GM19351 (cell line): Measurements from ENCODE around the gene MMP11.
A peak's percentile ranks its signal among the peaks of the same experiment; 100 is the strongest.

Experiments
- ATAC-seq: cut with Tn5 transposase; IDR thresholded peaks from one replicate; pipeline ENCODE4 v1.9.1; 2021; ENCODE audit warnings: mild to moderate bottlenecking, moderate library complexity; ENCODE audit not compliant: unreplicated experiment

The MMP11 gene

DNA sequence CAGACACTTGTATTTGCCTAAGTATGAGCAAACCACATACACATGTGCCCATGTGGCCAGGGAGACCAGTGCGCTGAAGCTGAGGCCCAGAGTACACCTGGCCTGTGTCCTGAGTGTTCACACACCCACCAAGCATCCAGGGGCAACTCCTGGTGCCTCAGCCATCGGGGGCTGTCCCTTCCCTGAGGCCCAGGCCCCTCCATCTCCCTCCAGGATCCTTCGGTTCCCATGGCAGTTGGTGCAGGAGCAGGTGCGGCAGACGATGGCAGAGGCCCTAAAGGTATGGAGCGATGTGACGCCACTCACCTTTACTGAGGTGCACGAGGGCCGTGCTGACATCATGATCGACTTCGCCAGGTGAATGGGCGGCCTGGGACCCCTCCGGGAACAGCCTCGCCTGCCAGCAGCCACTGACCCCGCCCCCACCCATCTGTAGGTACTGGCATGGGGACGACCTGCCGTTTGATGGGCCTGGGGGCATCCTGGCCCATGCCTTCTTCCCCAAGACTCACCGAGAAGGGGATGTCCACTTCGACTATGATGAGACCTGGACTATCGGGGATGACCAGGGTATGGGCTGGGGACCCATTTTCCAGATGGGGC lies 7.6 kb downstream of the MMP11 start:
- ATAC-seq: no peak

- no peak for ATAC-seq
Observed at GRCh38 chr22:23781065-23781464, 8.4 kb downstream of the MMP11 start.

DNA sequence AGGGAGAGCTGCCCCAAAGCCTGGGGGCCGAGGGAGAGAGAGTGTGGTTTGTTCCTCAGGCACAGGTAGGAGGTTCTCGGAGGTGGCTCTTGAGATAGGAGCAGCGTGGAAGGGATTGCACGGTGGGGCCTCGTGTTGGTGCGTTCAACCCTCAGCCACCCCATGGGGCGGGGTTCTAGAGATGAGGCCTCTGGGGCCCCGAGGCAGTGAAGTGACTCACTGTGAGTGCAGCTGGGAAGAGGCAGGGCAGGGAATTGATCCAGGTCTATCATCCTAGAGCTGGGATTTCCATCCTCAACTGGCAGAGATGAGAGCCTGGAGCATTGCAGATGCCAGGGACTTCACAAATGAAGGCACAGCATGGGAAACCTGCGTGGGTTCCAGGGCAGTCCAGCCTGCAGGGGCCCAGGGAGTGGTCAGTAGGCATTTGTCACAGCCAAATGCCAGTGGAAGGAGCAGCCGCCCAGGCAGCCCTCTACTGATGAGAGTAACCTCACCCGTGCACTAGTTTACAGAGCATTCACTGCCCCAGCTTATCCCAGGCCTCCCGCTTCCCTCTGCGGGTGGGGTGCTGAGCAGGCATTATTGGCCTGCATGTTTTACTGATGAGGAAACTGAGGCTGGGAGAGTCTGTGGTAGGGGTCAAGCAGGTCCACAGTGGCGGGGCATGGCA lies 9.0 kb downstream of the MMP11 start:
- no peak for ATAC-seq

GRCh38 chr22:23782252-23782651 lies 9.6 kb downstream of the MMP11 start:
- no peak for ATAC-seq

GRCh38 chr22:23782703-23783102 lies 10.1 kb downstream of the MMP11 start:
- no peak for ATAC-seq

- no peak for ATAC-seq
Observed at GRCh38 chr22:23783265-23784150, 10.9 kb downstream of the MMP11 start.

DNA sequence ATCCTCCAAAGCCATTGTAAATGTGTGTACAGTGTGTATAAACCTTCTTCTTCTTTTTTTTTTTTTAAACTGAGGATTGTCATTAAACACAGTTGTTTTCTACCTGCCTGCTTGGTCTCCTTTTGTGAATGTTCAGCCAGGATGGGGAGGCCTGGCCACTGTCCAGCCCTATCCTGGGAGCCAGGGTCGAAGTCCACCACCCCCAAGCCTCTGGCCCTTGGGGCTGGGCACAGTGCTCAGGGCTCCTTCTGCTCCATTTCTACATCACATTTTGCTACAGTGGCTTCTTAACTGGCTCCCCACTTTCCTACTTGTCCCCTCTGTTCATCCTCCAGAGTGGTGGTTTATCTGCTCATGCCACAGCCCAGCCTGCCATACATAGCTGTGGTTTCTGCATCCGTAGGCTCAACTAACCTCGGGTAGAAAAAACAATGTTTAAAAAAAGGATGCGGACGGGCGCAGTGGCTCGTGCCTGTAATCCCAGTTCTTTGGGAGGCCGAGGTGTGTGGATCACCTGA lies 11.6 kb downstream of the MMP11 start:
- no peak for ATAC-seq

DNA sequence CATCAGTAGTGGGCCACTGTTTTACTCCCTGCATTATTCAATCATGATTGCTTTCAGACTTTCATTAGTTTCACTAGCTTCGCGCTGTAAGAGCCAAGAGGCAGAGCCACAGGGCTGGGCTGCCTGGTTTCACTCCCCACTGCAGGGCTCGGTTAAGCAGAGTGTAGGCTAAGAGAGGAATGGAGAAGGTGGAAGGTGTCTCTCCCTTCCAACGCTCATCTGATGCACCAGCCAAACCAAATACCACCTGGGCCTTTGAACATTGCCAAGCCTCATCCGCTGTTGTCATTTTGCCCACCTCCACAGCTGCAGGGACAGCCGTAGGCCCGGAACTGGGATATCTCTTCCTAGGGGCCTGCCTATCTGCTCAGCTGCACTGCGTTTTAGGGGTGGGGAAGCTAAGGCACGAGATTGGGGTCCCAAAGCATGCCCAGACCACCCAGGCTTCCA lies 13.6 kb downstream of the MMP11 start:
- no peak for ATAC-seq

GRCh38 chr22:23786752-23787599 lies 14.3 kb downstream of the MMP11 start, which contains the start of gene SMARCB1:
Gene SMARCB1, plus strand, starts transcription at chr22:23786966. Its CDS starts 204 bp downstream, at chr22:23787170.
- ATAC-seq: peak; percentile 66

DNA sequence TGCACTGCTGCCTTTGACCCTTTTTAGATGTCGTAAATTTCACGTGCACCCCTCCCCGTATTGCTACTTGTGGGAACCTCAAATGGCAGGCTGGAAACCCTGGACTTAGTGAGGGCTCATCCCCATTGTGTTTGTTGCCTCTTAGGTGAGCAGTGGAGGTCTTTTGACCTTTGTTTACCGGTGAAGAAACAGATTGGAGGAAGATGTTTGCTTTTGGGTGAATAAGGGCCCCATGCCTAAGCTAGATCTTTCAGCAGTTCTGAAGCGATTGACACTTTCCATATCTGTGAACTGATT lies 14.9 kb downstream of the MMP11 start:
- peak; percentile 20 for ATAC-seq

DNA sequence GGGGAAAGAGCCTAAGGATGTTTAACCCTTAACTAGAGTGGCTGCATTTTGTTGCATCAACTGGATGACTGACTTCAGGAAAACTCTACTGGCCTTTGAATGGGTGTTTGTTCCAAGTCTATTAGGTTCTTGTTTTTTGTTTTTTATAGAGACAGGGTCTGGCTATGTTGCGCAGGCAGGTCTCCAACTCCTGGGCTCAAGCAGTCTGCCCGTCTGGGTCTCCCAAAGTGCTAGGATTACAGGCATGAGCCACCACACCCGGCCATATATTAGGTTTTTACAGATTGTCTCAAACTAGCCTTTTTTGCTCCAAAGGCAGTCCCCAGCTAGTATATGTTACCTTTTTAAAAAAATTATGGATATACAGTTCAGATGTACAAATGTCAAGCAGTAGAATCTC lies 15.3 kb downstream of the MMP11 start:
- ATAC-seq: no peak

DNA sequence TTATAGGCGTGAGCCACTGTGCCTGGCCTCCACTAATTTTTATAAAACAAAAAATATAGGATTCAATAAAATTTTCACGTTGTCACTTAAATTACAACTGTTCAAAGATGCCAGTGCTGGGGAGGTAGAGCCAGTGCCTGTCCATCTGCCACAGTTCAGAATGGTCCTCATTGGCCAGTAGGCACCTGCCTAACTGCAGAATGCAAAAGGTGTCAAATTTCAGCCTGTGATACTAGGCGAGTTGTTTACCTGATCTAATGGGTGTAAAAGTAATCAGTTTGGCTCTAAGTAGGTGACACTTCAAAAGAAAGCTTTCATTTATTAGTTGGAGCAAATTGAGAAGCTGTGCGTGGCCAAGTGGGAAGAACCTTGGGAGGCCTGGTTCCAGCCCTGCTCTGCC lies 16.5 kb downstream of the MMP11 start:
- no peak for ATAC-seq

- no peak for ATAC-seq
Observed at GRCh38 chr22:23789638-23790037, 17.0 kb downstream of the MMP11 start.

- ATAC-seq: no peak
Observed at GRCh38 chr22:23790819-23791737, 18.4 kb downstream of the MMP11 start.

- ATAC-seq: no peak
Observed at GRCh38 chr22:23791738-23792645, 19.3 kb downstream of the MMP11 start.

DNA sequence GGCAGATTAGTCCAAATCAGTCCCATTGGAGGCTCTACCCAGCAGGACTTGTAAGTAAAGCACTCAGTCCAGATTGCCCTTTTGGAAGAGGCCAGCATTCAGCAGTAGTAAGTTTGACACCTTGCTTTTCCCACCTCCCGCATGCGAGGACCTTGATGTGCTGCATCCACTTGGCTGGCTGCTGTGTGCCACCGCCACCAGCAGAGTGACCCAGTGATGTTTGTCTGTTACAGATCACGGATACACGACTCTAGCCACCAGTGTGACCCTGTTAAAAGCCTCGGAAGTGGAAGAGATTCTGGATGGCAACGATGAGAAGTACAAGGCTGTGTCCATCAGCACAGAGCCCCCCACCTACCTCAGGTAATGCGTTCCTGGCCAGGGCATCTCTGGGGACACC lies 20.7 kb downstream of the MMP11 start:
- ATAC-seq: no peak

- no peak for ATAC-seq
Observed at GRCh38 chr22:23796461-23796860, 23.8 kb downstream of the MMP11 start.
